Sigmoid colon (tissue), 4 donors: ENCODE results near the gene RNASE7.

Source experiments
- POLR2A ChIP-seq, 2 donors: fragments of 450-650 bp; IDR thresholded peaks; one replicate each; pipeline ENCODE4 v1.6.1; 2016; ENCODE audit warnings: antibody characterized with exemption in 2 of 2, mild to moderate bottlenecking in 2 of 2, moderate library complexity in 2 of 2
- POLR2AphosphoS5 ChIP-seq, 4 donors: sonication (generic); formaldehyde crosslinking; IDR thresholded peaks; one replicate each; pipeline ENCODE4 v1.6.1; 2017; ENCODE audit warnings: antibody characterized with exemption in 4 of 4
- TF ChIP-seq, protein P1 (sequence below), 4 experiments: fragments of 450-650 bp in 3 of 4; fragments of 200-600 bp in 1 of 4; IDR thresholded peaks; one replicate each; pipeline ENCODE4 v1.5.1; 2016 to 2019; ENCODE audit warnings: antibody characterized with exemption in 4 of 4, mild to moderate bottlenecking in 3 of 4, moderate library complexity in 2 of 4

- TF ChIP-seq, protein P1, sequence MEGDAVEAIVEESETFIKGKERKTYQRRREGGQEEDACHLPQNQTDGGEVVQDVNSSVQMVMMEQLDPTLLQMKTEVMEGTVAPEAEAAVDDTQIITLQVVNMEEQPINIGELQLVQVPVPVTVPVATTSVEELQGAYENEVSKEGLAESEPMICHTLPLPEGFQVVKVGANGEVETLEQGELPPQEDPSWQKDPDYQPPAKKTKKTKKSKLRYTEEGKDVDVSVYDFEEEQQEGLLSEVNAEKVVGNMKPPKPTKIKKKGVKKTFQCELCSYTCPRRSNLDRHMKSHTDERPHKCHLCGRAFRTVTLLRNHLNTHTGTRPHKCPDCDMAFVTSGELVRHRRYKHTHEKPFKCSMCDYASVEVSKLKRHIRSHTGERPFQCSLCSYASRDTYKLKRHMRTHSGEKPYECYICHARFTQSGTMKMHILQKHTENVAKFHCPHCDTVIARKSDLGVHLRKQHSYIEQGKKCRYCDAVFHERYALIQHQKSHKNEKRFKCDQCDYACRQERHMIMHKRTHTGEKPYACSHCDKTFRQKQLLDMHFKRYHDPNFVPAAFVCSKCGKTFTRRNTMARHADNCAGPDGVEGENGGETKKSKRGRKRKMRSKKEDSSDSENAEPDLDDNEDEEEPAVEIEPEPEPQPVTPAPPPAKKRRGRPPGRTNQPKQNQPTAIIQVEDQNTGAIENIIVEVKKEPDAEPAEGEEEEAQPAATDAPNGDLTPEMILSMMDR (IDR thresholded peaks at IDR 0.05) = no peak
- TF ChIP-seq POLR2AphosphoS5 (IDR thresholded peaks at IDR 0.05) (no peak), POLR2A (IDR thresholded peaks at IDR 0.05) (no peak)
Observed at GRCh38 chr14:21029917-21030316, 12.2 kb upstream of the RNASE7 start, which contains the start of gene TPPP2.
